Neural cell (in vitro differentiated cells): Measurements from ENCODE around the gene INTS11. TPM values are rescaled to one million over a fixed set of nuclear protein-coding genes. Genes with fewer than 3 reads are reported as not detected.

Source experiments
- H2AFZ ChIP-seq: fragments of 200-600, 300-800 bp; sonication (generic), shearing (Covaris generic); 2 replicates; pipeline ENCODE4 v1.6.0; 2014; ENCODE audit warnings: low read depth, mild to moderate bottlenecking, antibody characterized with exemption, low read length, moderate library complexity
- H3F3A ChIP-seq: fragments of 200-600 bp; shearing (Covaris generic); 2 replicates; pipeline ENCODE4 v1.6.1; 2016; ENCODE audit warnings: mild to moderate bottlenecking, moderate library complexity, mixed read lengths, antibody characterized with exemption, low read length; ENCODE audit not compliant: insufficient read depth, poor library complexity, severe bottlenecking
- H3K27ac ChIP-seq: fragments of 200-600, 300-800 bp; sonication (generic), shearing (Covaris generic); 2 replicates; pipeline ENCODE4 v1.5.1; 2014; ENCODE audit warnings: mild to moderate bottlenecking, low read length, moderate library complexity
- H3K27me3 ChIP-seq: fragments of 300-800, 200-600 bp; sonication (generic), shearing (Covaris generic); 2 replicates; pipeline ENCODE4 v1.6.0; 2014; ENCODE audit warnings: mild to moderate bottlenecking, low read depth, low read length, moderate library complexity; ENCODE audit not compliant: insufficient read depth
- H3K36me3 ChIP-seq: fragments of 300-800, 200-600 bp; sonication (generic), shearing (Covaris generic); 2 replicates; pipeline ENCODE4 v1.5.1; 2014; ENCODE audit warnings: mild to moderate bottlenecking, antibody characterized with exemption, low read length, moderate library complexity; ENCODE audit not compliant: insufficient read depth
- H3K4me2 ChIP-seq: fragments of 300-800, 200-600 bp; sonication (generic), shearing (Covaris generic); 2 replicates; pipeline ENCODE4 v1.6.0; 2014; ENCODE audit warnings: mild to moderate bottlenecking, low read length
- H3K4me3 ChIP-seq: fragments of 300-800, 200-600 bp; sonication (generic), shearing (Covaris generic); 2 replicates; pipeline ENCODE4 v1.5.1; 2014; ENCODE audit warnings: mild to moderate bottlenecking, low read length, moderate library complexity
- H3K79me2 ChIP-seq: fragments of 200-600 bp; shearing (Covaris generic); replicated peaks from 2 replicates; pipeline ENCODE4 v1.6.0; 2014; ENCODE audit warnings: mild to moderate bottlenecking, low read length, moderate library complexity; ENCODE audit not compliant: insufficient read depth
- H3K9ac ChIP-seq: fragments of 300-800, 200-600 bp; sonication (generic), shearing (Covaris generic); 2 replicates; pipeline ENCODE4 v1.6.1; 2016; ENCODE audit warnings: mild to moderate bottlenecking, low read length, mixed read lengths
- H3K9me2 ChIP-seq: fragments of 200-600 bp; shearing (Covaris generic); 2 replicates; pipeline ENCODE4 v1.6.1; 2016; ENCODE audit warnings: mild to moderate bottlenecking, low read length, mixed read lengths; ENCODE audit not compliant: insufficient read depth
- H3K9me3 ChIP-seq: fragments of 200-600, 300-800 bp; sonication (generic), shearing (Covaris generic); 2 replicates; pipeline ENCODE4 v1.6.1; 2016; ENCODE audit warnings: mild to moderate bottlenecking, mixed run types, low read length, moderate library complexity, mixed read lengths
- H4K20me1 ChIP-seq: fragments of 200-600 bp; shearing (Covaris generic); 2 replicates; pipeline ENCODE4 v1.6.1; 2016; ENCODE audit warnings: mild to moderate bottlenecking, mixed run types; ENCODE audit not compliant: insufficient read depth
- EP300 ChIP-seq: fragments of 450-650 bp; conservative IDR thresholded peaks from 2 replicates; pipeline ENCODE4 v1.6.1; 2014; ENCODE audit warnings: antibody characterized with exemption, mild to moderate bottlenecking, moderate library complexity; ENCODE audit not compliant: poor library complexity, severe bottlenecking
- EZH2 ChIP-seq: fragments of 200-600, 300-800 bp; shearing (Covaris generic), sonication (generic); IDR thresholded peaks from 2 replicates; pipeline ENCODE4 v1.6.1; 2014; ENCODE audit warnings: antibody characterized with exemption, low read length, borderline replicate concordance, mild to moderate bottlenecking; ENCODE audit not compliant: insufficient read depth, poor library complexity, severe bottlenecking
- MXI1 ChIP-seq: fragments of 450-650 bp; conservative IDR thresholded peaks from 2 replicates; pipeline ENCODE4 v1.6.1; 2014; ENCODE audit warnings: antibody characterized with exemption, mild to moderate bottlenecking; ENCODE audit not compliant: poor library complexity, severe bottlenecking
- POLR2AphosphoS5 ChIP-seq: IDR thresholded peaks from 2 replicates; pipeline ENCODE4 v1.6.1; 2012
- RAD21 ChIP-seq: fragments of 450-650 bp; conservative IDR thresholded peaks from 2 replicates; pipeline ENCODE4 v1.6.1; 2014; ENCODE audit warnings: antibody characterized with exemption, mild to moderate bottlenecking, moderate library complexity
- SMC3 ChIP-seq: fragments of 450-650 bp; conservative IDR thresholded peaks from 2 replicates; pipeline ENCODE4 v1.6.1; 2014; ENCODE audit warnings: antibody characterized with exemption, mild to moderate bottlenecking, moderate library complexity; ENCODE audit not compliant: poor library complexity
- TAF1 ChIP-seq: IDR thresholded peaks from 2 replicates; pipeline ENCODE4 v1.6.1; 2012; ENCODE audit warnings: low read depth
- polyA plus RNA-seq: library from polyadenylated mRNA; depleted of rRNA; stranded (reverse); fragments of >200 nt; gene quantifications from 2 replicates; pipeline ENCODE4 v1.2.3, GENCODE V29; 2014
- TF ChIP-seq, protein P1 (sequence below): fragments of 450-650 bp; IDR thresholded peaks from 2 replicates; pipeline ENCODE4 v1.5.1; 2014; ENCODE audit warnings: antibody characterized with exemption, mild to moderate bottlenecking, moderate library complexity; ENCODE audit not compliant: poor library complexity, severe bottlenecking
- TF ChIP-seq, protein P2 (sequence below): IDR thresholded peaks from 2 replicates; pipeline ENCODE4 v1.6.1; 2012; ENCODE audit warnings: borderline replicate concordance

INTS11 gene
- polyA plus RNA-seq, 1 donor from 2014 or later: 131 TPM

DNA sequence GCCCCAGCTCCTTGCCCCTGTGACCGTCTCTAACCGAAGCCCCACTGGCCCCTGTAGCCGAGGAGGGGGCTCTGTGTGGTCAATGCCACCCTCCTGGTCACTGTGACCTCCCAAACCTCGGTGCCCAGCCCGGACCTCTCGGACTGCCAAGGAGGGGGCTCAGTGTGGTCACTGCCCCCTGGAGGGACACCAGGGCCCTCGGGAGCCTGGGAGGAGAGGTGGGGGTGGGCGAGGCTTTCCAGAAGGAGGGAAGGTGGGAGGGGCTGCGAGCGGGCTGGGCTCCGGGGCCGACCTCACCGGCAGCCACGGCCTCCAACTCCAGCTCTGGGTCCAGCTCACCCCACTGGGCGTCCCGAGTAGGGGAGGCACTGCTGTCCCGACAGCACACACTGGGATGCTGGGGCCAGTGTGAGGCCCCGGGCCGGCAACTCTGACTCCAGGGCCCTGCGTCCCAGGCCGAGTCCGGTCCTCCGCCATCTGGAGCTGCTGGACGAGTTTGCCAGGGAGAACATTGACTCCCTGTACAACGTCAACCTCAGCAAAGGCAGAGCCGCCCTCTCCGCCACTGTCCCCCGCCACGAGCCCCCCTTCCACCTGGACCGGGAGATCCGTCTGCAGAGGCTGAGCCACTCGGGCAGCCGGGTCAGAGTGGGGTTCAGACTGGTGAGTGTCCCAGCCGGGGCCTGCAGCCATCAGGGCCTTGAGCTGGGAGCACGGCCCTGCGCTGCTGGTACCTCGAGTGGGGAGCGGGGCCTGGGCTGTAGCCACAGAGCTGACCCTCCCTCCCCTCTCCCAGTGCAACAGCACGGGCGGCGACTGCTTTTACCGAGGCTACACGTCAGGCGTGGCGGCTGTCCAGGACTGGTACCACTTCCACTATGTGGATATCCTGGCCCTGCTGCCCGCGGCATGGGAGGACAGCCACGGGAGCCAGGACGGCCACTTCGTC, 37.9 kb downstream of the INTS11 start:
- H3K36me3 ChIP-seq: no peaks in the 10 kb centered on the region
- H3K9me3 ChIP-seq: no peaks in the 10 kb centered on the region
- no peak overlapping the region for H3K4me2 ChIP-seq
- H3K27ac ChIP-seq: no peak overlapping the region
- no peaks in the 10 kb centered on the region for H3F3A ChIP-seq
- no peaks in the 10 kb centered on the region for H4K20me1 ChIP-seq
- no peaks in the 10 kb centered on the region for H3K27me3 ChIP-seq
- no peak overlapping the region for H2AFZ ChIP-seq
- no peak overlapping the region for H3K9ac ChIP-seq
- no peaks in the 10 kb centered on the region for H3K79me2 ChIP-seq
- no peak for TF ChIP-seq EZH2
- H3K4me3 ChIP-seq: no peak overlapping the region
- no peaks in the 10 kb centered on the region for H3K9me2 ChIP-seq

DNA sequence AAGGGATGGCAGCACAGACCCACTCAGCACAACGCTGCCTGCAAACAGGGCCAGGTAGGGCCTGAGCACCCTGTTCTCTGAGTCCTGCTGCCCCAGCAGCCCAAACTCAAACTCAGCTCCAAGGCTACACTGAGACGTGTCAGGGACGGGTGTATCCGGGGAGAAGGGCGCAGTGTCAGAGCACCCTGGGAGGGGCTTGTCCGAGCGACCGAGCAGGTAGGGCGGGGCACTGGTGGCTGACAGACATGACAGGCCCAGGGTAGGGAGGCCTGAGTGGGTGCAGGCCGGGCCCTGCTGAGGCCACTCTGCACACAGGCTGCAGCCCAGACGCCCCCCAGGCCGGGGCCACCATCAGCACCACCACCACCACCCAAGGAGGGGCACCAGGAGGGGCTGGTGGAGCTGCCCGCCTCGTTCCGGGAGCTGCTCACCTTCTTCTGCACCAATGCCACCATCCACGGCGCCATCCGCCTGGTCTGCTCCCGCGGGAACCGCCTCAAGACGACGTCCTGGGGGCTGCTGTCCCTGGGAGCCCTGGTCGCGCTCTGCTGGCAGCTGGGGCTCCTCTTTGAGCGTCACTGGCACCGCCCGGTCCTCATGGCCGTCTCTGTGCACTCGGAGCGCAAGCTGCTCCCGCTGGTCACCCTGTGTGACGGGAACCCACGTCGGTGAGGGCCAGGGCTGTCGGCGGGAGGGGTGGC, 38.7 kb downstream of the INTS11 start:
- H3K36me3 ChIP-seq: no peaks in the 10 kb centered on the region
- H3K9ac ChIP-seq: no peak overlapping the region
- no peak for TF ChIP-seq EZH2
- TF ChIP-seq, protein P1, sequence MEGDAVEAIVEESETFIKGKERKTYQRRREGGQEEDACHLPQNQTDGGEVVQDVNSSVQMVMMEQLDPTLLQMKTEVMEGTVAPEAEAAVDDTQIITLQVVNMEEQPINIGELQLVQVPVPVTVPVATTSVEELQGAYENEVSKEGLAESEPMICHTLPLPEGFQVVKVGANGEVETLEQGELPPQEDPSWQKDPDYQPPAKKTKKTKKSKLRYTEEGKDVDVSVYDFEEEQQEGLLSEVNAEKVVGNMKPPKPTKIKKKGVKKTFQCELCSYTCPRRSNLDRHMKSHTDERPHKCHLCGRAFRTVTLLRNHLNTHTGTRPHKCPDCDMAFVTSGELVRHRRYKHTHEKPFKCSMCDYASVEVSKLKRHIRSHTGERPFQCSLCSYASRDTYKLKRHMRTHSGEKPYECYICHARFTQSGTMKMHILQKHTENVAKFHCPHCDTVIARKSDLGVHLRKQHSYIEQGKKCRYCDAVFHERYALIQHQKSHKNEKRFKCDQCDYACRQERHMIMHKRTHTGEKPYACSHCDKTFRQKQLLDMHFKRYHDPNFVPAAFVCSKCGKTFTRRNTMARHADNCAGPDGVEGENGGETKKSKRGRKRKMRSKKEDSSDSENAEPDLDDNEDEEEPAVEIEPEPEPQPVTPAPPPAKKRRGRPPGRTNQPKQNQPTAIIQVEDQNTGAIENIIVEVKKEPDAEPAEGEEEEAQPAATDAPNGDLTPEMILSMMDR: no peak

DNA sequence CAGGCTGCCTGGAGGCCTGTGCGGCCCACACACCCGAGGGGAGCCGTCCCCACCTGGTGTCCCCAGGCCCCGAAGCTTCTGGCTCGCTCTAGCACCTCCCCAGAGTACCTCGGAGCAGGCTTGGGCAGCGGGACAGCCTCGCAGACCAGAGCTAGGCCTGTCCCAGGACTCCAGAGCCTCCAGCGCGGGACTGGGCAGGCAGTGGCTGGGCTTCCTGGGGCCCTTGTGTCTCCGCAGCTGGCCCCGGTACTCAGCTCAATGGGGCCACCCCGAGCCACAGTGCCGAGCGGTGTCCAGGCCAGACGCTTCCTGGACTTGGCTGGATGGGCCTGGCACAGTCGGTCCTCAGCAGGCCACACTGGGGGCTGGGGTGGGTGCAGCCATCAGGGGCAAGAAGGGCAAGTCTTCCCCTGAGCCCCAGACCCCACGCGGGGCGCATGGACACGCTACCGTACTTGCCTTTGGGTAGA, 39.3 kb downstream of the INTS11 start:
- H4K20me1 ChIP-seq: no peaks in the 10 kb centered on the region
- H3F3A ChIP-seq: no peaks in the 10 kb centered on the region
- no peak overlapping the region for H3K4me3 ChIP-seq
- no peaks in the 10 kb centered on the region for H3K9me2 ChIP-seq
- H3K9ac ChIP-seq: no peak overlapping the region
- no peaks in the 10 kb centered on the region for H3K79me2 ChIP-seq
- no peak overlapping the region for H2AFZ ChIP-seq
- H3K27ac ChIP-seq: no peak overlapping the region
- TF ChIP-seq EZH2: no peak
- TF ChIP-seq, protein P2, sequence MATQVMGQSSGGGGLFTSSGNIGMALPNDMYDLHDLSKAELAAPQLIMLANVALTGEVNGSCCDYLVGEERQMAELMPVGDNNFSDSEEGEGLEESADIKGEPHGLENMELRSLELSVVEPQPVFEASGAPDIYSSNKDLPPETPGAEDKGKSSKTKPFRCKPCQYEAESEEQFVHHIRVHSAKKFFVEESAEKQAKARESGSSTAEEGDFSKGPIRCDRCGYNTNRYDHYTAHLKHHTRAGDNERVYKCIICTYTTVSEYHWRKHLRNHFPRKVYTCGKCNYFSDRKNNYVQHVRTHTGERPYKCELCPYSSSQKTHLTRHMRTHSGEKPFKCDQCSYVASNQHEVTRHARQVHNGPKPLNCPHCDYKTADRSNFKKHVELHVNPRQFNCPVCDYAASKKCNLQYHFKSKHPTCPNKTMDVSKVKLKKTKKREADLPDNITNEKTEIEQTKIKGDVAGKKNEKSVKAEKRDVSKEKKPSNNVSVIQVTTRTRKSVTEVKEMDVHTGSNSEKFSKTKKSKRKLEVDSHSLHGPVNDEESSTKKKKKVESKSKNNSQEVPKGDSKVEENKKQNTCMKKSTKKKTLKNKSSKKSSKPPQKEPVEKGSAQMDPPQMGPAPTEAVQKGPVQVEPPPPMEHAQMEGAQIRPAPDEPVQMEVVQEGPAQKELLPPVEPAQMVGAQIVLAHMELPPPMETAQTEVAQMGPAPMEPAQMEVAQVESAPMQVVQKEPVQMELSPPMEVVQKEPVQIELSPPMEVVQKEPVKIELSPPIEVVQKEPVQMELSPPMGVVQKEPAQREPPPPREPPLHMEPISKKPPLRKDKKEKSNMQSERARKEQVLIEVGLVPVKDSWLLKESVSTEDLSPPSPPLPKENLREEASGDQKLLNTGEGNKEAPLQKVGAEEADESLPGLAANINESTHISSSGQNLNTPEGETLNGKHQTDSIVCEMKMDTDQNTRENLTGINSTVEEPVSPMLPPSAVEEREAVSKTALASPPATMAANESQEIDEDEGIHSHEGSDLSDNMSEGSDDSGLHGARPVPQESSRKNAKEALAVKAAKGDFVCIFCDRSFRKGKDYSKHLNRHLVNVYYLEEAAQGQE: no peak
- no peak for TF ChIP-seq MXI1
- no peak for TF ChIP-seq TAF1
- TF ChIP-seq, protein P1: no peak
- TF ChIP-seq POLR2AphosphoS5: no peak
- TF ChIP-seq EP300: no peak
- TF ChIP-seq RAD21: no peak
- TF ChIP-seq SMC3: no peak
- H3K4me2 ChIP-seq: no peak overlapping the region
- H3K27me3 ChIP-seq: no peaks in the 10 kb centered on the region
- no peaks in the 10 kb centered on the region for H3K9me3 ChIP-seq
- no peaks in the 10 kb centered on the region for H3K36me3 ChIP-seq

More for the DNA sequence above, 38.7 kb downstream of the INTS11 start:
- H3K27ac ChIP-seq: no peak overlapping the region
- H4K20me1 ChIP-seq: no peaks in the 10 kb centered on the region
- H3K27me3 ChIP-seq: no peaks in the 10 kb centered on the region
- H3K4me2 ChIP-seq: no peak overlapping the region
- no peaks in the 10 kb centered on the region for H3F3A ChIP-seq
- H3K9me3 ChIP-seq: no peaks in the 10 kb centered on the region
- H3K4me3 ChIP-seq: no peak overlapping the region
- no peaks in the 10 kb centered on the region for H3K79me2 ChIP-seq
- H3K9me2 ChIP-seq: no peaks in the 10 kb centered on the region
- no peak overlapping the region for H2AFZ ChIP-seq
